GM18517 (cell line): ENCODE data around the gene PGR.
"Not testable (repeated sequence)": the region's sequence is repeated elsewhere in the genome, so short reads cannot be mapped to it uniquely, and the experiment has no call there.

Experiments used
- ATAC-seq: cut with Tn5 transposase; IDR thresholded peaks from one replicate; pipeline ENCODE4 v1.9.1; 2021; ENCODE audit warnings: mild to moderate bottlenecking, moderate library complexity; ENCODE audit not compliant: unreplicated experiment

PGR gene

DNA sequence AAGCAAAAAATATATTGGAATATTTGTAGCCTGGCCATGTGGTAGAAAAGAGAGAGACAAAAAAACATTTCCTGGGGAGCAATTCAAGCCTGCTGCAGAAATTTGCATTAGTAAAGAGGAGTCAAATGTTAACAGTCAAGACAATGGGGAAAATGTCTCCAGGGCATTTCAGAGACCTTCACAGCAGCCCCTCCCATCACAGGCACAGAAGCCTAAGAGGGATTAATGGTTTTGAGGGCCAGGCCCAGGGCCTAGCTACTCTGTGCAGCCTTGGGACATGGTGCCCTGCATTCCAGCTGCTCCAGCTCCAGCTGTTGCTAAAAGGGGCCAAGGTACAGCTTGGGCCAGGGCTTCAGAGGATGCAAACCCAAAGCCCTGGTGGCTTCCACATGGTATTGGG lies 46.8 kb downstream of the PGR start:
- no peak for ATAC-seq

DNA sequence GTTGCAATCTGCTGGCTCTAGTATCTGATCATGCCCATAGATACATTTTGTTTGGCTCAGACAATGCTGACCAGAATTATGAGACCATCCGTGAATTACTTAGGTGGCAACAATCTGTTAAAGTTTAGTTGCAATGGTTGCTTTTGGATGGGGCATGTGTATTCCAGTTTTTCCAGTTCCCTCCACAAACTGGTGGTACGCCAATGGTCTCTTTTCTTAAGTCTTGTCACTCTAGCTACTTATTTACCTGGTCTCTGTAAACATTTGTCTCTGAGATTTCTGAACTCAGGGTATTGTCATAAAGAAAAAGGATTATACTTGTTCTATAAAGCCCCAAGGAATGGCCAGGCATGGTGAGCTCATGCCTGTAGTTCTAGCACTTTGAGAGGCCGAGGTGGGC lies 65.9 kb downstream of the PGR start:
- no peak for ATAC-seq

DNA sequence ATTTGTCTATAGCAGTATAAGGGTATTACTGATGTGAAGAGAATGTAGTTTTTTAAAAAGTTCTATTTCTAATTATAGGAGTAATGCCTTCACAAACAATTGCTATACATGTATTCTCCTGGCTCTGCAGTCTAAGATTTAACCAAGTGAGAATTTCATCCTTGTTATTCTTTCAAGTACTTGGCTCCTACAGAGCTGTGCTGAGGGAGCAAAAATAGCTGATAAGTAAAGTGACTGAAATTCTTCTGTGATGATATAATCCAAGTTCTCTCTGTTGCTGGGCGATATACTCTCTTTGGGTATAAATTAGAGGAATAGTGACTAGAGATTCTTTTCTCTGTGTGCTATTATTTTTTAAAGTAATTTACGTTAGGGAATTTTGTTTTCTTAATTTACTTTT lies 68.0 kb downstream of the PGR start:
- no peak for ATAC-seq

DNA sequence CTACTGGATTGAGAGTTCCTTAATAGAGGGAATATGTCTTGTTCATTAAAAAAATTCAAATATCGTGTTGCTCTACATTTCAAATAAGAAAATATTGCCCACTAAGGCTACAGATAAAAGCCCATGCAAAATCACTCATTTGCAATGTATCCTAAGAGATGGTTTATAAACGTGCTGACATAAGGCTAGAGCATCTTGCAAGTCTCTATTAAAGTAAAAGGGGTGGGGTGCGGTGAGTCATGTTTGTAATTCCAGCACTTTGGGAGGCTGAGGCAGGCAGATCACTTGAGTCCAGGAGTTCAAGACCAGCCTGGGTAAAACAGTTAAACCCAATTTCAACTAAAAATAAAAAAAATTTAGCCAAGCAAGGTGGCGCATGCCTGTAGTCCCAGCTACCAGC lies 70.3 kb downstream of the PGR start:
- no peak for ATAC-seq

DNA sequence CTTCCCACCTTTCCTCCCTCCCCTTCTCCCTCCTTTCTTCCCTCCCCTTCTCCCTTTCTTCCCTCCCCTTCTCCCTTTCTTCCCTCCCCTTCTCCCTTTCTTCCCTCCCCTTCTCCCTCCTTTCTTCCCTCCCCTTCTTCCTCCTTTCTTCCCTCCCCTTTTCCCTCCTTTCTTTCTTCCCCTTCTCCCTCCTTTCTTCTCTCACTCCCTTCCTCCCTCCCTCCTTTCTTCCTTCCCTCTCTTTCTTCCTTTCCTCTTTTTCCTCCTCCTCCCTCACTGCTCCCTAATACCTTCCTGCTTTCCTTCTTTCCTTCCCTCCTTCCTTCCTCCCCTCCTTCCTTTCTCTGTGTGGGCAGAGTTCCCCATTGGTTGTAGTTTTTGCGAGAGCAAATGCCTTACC lies 76.1 kb downstream of the PGR start:
- ATAC-seq: no peak

DNA sequence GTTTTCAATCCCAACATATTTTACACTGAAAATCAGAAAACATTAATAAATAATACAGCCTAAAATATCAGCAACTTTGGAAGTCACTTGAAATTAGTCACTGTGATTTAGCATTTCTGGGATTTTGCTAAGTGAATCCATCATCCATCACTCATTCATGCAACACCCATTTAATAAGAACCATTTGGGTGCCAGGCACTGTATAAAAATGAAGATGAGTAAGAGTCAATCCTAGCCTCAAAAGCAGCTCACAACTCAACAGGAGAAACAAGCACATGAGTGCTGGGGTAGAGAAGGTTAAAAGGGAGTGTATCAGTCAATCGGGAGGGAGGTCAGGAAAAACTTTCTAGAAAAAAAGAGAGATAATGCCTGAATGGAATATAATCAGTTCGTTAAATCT lies 77.9 kb downstream of the PGR start:
- ATAC-seq: no peak

DNA sequence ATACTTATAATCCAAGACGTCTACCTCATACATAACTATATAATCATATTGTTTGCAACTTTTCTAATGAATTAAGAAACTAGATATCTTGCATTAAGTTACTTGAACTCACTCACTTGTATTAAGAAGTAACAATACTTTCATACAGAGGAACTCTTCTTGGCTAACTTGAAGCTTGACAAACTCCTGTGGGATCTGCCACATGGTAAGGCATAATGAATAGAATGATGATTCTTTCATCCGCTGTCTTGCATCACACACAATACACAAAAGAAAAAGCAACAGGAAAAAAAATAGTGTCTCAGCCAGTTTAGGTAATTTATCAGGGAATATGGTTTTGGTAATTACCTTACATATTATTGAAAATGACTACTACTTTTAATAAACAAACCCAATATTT lies 79.8 kb downstream of the PGR start:
- no peak for ATAC-seq

DNA sequence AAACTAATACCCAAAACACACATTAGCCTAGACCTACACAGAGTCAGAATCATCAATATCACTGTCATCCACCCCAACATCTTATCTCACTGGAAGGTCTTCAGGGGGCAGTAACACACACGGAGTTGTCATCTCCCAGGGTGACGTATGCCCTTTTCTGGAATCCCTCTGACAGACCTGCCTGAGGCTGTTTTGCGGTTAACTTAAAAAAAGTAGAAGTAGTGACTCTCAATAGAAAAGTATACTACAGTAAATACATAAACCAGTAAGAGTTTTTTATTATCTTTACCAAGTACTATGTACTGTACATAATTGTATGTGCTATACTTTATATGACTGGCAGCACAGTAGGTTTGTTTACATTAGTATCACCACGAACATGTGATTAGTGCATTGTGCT lies 80.5 kb downstream of the PGR start:
- ATAC-seq: no peak

DNA sequence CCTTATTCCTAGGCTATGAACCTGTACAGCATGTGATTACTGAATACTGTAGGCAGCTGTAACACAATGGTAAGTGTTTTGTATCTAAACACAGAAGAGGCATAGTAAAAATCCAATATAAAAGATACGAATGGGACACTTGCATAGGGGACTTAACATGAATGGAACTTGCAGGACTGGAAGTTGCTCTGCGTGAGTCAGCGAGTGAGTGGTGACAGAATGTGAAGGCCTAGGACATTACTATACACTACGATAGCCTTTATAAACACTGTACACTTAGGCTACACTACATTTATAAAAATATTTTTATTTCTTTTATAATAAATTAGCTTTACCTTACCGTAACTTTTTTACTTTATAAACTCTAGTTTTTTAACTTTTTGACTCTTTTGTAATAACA lies 81.1 kb downstream of the PGR start:
- no peak for ATAC-seq

DNA sequence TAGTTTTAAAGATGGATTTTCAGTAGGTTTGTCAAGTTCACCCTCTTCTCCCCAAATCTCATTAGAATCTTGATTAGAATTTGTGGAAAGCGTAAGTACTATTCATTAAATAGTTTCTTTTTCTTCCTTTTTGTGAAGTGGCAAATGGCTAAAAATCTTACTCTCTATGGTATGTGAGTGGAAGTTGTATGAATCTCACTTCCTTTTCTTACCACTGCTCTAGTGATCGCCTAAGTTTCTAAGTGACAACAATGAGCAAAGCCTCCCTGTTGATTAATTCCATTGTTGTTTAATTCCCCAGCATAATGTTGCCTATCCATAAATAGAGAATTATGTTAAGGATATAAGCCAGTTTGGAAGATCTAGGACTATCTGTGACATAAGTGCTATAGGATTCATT lies 82.7 kb downstream of the PGR start:
- ATAC-seq: no peak

DNA sequence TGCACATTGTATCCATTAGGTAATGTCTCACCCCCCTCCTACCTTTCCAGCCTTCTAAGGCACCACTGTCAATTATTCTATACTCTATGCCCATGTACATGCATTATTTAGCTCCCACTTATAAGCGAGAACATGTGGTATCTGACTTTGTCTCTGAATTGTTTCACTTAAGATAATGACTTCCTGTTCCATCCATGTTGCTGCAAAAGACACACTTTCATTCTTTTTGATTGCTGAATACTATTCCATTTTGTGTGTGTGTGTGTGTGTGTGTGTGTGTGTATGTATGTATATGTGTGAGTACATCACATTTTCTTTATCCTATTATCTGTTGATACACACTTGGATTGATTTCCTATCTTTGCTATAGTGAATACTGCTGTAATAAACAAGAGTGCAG lies 84.2 kb downstream of the PGR start:
- ATAC-seq: no peak

DNA sequence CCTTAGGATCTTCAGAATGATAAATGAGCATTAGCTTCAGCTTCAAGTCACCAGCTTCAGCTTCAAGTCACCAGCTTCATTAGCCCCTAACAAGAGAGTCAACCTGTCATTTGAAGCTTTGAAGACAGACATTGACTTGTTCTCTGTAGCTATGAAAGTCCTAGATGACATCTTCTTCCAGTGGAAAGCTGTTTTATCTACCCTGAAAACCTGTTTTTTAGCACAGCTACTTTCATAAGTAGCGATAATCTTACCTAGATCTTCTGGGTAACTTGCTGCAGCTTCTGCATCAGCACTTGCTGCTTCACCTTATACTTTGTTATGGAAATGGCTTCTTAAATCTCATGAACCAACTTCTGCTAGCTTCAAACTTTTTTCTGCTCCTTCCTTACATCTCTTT lies 85.7 kb downstream of the PGR start:
- no peak for ATAC-seq

DNA sequence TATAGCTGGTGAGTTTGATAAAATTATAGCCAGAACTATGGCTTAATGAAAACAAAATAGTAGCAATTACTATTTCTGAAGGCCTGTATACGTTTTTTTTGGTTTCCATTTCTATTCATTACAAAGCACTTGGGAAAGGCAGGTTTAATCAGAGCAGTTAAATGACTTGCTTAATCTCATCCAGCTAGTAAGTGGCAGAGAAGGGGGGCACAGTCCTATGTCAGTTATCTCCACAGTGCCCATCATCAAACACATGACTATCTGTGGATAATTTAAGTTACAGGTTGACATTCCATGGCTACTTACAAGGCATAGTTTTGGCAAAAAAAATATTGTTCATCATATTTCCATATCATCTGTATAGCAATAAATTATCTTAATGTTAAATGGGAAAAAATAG lies 93.7 kb downstream of the PGR start:
- ATAC-seq: no peak

DNA sequence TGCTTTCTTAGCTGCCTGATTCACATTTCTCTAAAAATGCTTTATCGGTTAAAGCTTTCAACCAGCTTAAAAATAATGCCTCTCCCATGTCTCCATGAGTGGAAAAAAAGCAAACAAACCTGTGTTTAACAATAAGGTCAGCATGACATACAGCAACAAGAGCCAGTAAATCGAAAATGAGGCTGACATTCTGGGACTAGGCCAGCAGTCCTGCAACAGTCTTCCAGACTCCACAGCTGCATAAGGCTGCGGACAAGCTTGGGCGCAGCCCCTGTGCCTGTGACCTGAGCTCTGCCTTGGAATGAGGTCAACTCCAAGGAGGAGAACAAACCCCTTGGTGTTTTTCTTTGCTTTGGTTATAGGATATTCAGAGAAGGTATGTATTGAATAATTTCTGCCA lies 95.5 kb downstream of the PGR start:
- no peak for ATAC-seq

DNA sequence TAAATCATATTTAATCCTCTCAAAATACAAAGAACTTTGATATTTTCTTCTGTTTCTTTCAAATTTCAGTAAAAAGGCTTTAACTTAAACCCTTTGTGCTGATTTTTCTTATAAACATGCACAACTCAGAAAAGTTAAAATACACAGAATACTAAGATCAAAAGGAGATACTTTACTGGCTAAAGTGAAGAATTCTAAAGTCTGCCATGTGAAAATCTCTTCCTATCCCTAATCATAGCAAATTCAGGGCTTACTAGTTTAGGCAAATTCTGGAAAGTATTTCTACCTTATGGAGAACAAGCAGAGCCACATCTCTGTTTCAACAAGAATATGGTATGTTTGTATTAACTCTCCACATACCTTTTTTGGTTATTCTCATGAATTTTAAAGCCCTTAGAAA lies 96.6 kb downstream of the PGR start:
- ATAC-seq: no peak

DNA sequence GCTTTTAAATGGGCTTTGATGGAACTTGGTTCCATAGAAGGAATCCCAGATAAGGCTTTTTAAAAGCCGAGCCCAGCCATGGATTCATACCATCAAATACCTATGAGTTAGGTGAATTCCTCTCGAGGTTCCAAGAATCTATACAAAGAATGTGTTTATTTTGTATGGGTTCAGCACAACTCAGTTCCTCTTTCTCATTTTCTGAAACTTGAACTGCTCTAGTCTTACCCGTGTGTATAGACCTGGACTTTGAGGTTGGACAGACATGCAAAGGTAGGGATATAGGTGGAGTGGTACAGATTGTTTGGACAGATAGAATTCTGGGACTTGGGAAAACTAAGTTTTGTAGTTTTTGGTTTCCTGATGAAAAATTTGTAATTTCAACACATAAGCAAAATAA lies 97.9 kb downstream of the PGR start:
- ATAC-seq: no peak

DNA sequence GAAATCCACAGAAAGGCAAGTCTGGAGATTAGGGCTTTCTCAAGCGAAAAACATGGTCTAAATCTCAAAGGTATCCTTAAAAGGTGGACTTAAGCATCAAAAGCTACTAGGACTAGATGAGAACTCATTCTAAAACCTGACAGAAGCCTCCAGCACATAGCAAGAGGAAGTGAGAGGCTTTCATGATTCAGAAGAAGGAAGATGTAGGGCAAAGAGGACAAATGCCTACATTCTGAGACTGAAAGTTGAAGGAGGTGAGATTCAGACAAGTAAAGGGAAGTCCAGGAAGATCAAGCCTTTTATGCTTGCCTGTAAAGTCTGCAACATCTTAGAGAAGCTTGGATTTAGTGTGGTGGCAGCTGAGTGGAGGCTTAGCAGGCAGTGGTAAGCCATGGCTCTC lies 98.9 kb downstream of the PGR start:
- no peak for ATAC-seq

DNA sequence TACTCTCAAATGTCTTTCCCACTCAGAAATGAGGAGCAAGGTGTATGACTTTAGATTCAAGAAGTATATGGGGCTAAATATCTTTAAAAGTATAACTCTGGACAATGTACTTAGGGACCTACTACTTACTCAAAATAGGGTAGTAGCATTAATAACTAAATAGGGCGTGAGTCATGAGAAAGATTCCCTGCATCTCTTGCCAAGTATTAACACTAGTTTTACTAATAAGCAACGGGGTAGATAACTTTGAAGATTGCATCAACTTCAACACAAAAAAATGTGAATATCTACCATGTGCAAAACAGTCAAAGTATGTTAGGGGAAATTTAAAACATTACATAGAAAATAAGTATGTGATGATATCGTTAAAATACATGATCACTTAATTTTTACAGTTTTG lies 99.6 kb downstream of the PGR start:
- no peak for ATAC-seq

DNA sequence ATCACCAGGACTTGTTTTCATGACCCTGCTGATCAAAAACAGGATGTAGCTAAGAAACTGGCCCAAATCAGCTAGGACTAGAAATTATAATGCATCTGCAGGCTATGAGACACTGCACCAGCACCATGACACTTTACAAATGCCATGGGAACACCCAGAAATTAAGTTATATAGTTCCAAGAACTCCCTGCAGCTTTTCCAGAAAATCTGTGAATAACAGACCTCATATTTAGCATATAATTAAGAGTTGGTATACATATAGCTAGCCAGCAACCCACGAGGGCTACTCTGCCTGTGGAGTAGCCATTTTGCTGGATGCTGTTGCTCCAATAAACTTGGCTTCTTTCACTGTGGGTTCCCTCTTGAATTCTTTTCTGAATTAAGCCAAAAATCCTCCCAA lies 101.0 kb downstream of the PGR start:
- ATAC-seq: no peak

DNA sequence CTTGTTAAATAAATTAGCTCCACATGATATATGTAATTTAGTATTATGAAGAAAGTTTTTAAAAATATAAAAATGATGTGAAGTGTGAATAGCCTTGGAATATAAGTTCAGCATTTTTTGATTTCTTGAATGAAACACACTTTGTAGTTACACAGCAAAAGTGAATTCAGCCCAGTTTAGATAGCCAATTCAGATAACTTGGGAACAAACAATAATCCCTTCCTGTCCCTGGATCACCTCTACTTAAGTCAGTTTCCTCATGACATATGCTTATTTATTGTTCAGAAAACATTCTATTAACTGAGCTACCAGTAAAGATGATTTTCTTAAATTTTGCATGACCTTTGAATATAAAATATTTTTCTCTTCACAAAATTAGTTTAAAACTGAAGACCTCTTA lies 107.4 kb downstream of the PGR start:
- no peak for ATAC-seq

DNA sequence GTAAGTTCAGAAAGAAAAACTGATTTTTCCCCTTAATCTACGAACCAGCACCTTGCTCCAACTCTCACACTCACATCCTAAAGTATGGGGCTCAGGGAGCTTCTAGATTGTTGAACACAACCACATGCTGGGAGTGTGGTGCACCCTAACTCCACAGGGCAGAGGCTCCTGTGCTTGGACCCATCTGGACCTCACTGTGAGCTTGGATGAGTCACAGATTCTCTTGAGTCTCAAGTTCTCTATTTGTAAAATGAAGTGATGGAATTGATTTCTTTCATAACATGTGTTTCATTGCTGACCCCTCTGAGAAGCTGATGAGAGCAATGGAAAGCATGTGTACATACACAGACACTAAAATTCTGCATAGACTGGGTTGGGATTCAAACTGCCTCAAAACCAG lies 109.7 kb downstream of the PGR start:
- no peak for ATAC-seq

DNA sequence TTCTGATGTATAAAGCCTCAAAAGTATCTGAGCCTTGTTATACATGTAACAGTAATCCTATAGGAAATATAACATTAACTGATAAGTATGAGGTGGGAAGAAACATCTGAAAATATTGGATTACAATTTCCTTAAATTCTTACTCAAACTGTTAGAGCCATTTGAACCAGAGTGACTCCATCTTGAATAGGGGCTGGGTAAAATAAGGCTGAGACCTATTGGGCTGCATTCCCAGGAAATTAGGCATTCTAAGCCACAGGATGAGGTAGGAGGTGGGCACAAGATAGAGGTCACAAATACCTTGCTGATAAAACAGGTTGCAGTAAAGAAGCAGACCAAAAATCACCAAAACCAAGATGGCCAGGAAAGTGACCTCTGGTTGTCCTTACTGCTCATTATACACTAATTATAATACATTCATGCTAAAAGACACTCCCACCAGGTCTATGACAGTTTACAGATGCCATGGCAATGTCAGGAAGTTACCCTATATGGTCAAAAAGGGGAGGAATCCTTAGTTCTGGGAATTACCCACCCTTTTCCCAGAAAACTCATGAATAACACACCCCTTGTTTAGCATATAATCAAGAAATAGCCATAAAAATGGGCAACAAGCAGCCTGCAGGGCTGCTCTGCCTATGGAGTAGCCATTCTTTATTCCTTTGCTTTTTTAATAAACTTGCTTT lies 114.9 kb downstream of the PGR start:
- no peak for ATAC-seq

DNA sequence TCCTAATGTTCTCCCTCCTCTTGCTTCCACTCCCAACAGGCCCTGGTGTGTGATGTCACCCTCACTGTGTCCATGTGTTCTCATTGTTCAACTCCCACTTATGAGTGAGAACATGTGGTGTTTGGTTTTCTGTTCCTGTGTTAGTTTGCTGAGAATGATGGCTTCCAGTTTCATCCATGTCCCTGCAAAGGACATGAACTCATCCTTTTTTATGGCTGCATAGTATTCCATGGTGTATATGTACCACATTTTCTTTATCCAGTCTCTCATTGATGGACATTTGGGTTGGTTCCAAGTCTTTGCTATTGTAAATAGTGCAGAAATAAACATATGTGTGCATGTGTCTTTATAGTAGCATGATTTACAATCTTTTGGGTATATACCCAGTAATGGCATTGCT lies 115.9 kb downstream of the PGR start:
- not testable (repeated sequence) for ATAC-seq

DNA sequence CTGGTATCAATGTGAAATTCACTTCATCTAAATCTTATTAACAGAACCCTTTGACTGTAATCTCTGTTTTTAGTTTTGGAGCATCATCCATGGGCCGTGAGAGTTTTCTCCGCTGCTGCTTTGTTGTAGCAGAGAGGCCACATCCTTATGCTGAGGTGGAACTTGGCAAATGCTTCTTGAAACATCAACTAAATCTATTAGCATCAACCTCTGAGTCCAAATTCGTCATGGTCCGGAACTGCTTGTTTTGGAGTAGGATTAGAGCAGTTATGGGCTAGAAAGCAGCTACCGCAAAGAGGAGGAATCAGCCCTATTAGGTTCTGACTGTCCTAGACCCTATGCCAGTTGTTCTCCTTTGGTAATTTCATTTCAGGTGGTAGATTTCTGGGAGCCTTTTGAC lies 117.7 kb downstream of the PGR start:
- ATAC-seq: no peak
